Heart right ventricle (tissue), 16 donors: ENCODE results near the gene MAGI3. TPM values are rescaled to one million over a fixed set of nuclear protein-coding genes. Genes with fewer than 3 reads are reported as not detected.

Source experiments
- ATAC-seq, 8 donors: fragments of 200-7000 bp; cut with Tn5 transposase; one replicate each; pipeline ENCODE4 v1.9.1; 2020; ENCODE audit warnings: mild to moderate bottlenecking in 8 of 8, moderate library complexity in 8 of 8, moderate number of reproducible peaks in 1 of 8
- DNase-seq, 2 donors: peaks; one replicate each; pipeline ENCODE4 v3.0.0-alpha.2; 2020
- H3K27ac ChIP-seq, 10 donors: fragments of 200-600 bp; sonication (generic) in 2 of 10; one replicate each; pipeline versions ENCODE4 v1.5.0 to v1.8.0; 2020 to 2022; ENCODE audit warnings: mild to moderate bottlenecking in 3 of 10
- H3K27me3 ChIP-seq, 7 donors: fragments of 200-600 bp; one replicate each; pipeline ENCODE4 v1.8.0; 2021 to 2022; ENCODE audit warnings: mild to moderate bottlenecking in 2 of 7
- H3K36me3 ChIP-seq, 9 donors: fragments of 200-600 bp; sonication (generic) in 1 of 9; one replicate each; pipeline versions ENCODE4 v1.5.0 to v1.8.0; 2020 to 2022; ENCODE audit warnings: mild to moderate bottlenecking in 2 of 9
- H3K4me1 ChIP-seq, 9 donors: fragments of 200-600 bp; sonication (generic) in 1 of 9; one replicate each; pipeline versions ENCODE4 v1.5.0 to v1.8.0; 2020 to 2022; ENCODE audit warnings: mild to moderate bottlenecking in 4 of 9
- H3K4me3 ChIP-seq, 10 donors: fragments of 200-600 bp; sonication (generic) in 2 of 10; one replicate each; pipeline versions ENCODE4 v1.5.0 to v1.8.0; 2020 to 2022; ENCODE audit warnings: mild to moderate bottlenecking in 7 of 10, moderate library complexity in 2 of 10
- H3K9me3 ChIP-seq, 11 donors: fragments of 200-600 bp in 10 of 11; sonication (generic) in 2 of 11; one replicate each; pipeline versions ENCODE4 v1.5.0 to v1.8.0; 2013 to 2022; ENCODE audit warnings: mild to moderate bottlenecking in 2 of 11, control low read depth in 1 of 11, moderate library complexity in 1 of 11
- WGBS, 2 donors: extraction: QIAGEN DNeasy Blood & Tissue Kit; methylation state at CpG; one replicate each; pipeline ENCODE4 v1.1.7; 2013; ENCODE audit warnings: inconsistent platforms in 1 of 2; 5-methylcytosine and 5-hydroxymethylcytosine counted together
- intact Hi-C, 10 donors: fragments of 100-400 bp; cut with DNase I; formaldehyde crosslinking; loops; one replicate each; pipeline versions ENCODE4 v1.11.1 to v1.14.2; 2022
- polyA plus RNA-seq, 2 donors: library from polyadenylated mRNA; stranded (reverse); fragments of 200-250 nt; gene quantifications; one replicate each; pipeline ENCODE4 v1.2.3, GENCODE V29; 2013
- total RNA-seq, 10 donors: library from RNA; stranded (reverse); fragmentation: NEBNext Ultra II Directional in 3 of 10; extraction: Animal tissue kit (Norgen Biotek cat#: 25700) in 3 of 10; gene quantifications; one replicate each; pipeline versions ENCODE4 v1.2.1 to v1.2.4, GENCODE V29; 2021 to 2023
- TF ChIP-seq, protein P1 (sequence below), 9 donors: fragments of 200-600 bp; sonication (generic) in 2 of 9; IDR thresholded peaks; one replicate each; pipeline versions ENCODE4 v1.5.0 to v1.8.0; 2021 to 2022; ENCODE audit warnings: antibody characterized with exemption in 9 of 9, mild to moderate bottlenecking in 5 of 9, moderate library complexity in 1 of 9
- donor health status: Arrhythmogenic right ventricular cardiomyopathy.
- donor health status: ischemic (EF 13 %, LVEDD 7.1; RV severe dilation, severe dysfunction).
- donor health status: healthy with polysubstance abuse.
- donor health status: DM: no; HTN: yes; CAD: no.
- donor health status: DM: no; HTN: no; CAD: no.
- donor health status: ischemic (EF 25% LVEDD 6.9; RV normal size, moderate dysfunction).
- donor health status: ischemic (EF 25% LVEDD 5.7; RV mildly dilated, moderate dysfunction).
- donor health status: healthy.
- donor health status: DM: yes; HTN: yes; CAD: no.
- donor health status: Ischemic cardiomyopathy.
- donor health status: ischemic (EF 35%, LVEDD 5.7; RV mildly dilated, moderate dysfunction).
- donor health status: nonischemic (EF 11% LVEDD 7.7; RV severe dilation, severe dysfunction).
- donor health status: DM: yes; HTN: yes; CAD: no.
- donor health status: PGD.
- donor health status: ischemic (EF 29% LVEDD 5.4; RV normal size, mild dysfunction).
- donor health status: nonischemic (EF 23%, LVEDD 6.1; RV moderate dilation, normal function).

The MAGI3 gene
- total and polyA plus RNA-seq, 12 donors, result 2.2 to 9.4 (median 7.5) TPM

DNA sequence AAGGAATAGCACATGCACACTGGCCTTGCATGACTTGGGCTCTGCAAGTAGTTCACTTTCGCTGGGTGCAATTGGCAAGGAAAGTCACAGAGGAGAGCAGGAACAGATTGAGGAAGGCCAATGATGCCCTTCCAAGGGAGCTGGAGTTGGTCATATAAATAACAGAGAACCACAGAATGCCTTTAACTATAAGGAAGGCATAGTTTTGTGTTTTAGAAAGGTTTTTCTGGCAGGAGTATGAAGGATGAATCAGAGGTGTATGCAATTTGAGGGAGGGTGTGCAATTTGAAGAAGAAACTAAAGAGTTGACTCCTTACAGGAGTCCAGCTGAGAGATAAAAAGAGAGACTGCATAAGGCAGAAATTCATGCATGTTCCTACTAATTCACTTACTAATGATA lies 256.8 kb downstream of the MAGI3 start:
- H3K27me3 ChIP-seq, result no peaks in the 10 kb centered on the region
- no peaks in the 10 kb centered on the region for H3K4me1 ChIP-seq
- DNase-seq (no peak), ATAC-seq (no peak)
- intact Hi-C loops, result no loop called here
- H3K9me3 ChIP-seq, result no peaks in the 10 kb centered on the region
- H3K27ac ChIP-seq, result no peak overlapping the region
- TF ChIP-seq, protein P1, sequence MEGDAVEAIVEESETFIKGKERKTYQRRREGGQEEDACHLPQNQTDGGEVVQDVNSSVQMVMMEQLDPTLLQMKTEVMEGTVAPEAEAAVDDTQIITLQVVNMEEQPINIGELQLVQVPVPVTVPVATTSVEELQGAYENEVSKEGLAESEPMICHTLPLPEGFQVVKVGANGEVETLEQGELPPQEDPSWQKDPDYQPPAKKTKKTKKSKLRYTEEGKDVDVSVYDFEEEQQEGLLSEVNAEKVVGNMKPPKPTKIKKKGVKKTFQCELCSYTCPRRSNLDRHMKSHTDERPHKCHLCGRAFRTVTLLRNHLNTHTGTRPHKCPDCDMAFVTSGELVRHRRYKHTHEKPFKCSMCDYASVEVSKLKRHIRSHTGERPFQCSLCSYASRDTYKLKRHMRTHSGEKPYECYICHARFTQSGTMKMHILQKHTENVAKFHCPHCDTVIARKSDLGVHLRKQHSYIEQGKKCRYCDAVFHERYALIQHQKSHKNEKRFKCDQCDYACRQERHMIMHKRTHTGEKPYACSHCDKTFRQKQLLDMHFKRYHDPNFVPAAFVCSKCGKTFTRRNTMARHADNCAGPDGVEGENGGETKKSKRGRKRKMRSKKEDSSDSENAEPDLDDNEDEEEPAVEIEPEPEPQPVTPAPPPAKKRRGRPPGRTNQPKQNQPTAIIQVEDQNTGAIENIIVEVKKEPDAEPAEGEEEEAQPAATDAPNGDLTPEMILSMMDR (IDR thresholded peaks at IDR 0.05), result no peak
- peaks cover 0 to 72% (median 4%) of the 10 kb centered on the region in 9 donors for H3K36me3 ChIP-seq
- WGBS, 2 donors, result 97 to 98% methylated on average over 1 of the region's 1 CpG
- no peak overlapping the region for H3K4me3 ChIP-seq

DNA sequence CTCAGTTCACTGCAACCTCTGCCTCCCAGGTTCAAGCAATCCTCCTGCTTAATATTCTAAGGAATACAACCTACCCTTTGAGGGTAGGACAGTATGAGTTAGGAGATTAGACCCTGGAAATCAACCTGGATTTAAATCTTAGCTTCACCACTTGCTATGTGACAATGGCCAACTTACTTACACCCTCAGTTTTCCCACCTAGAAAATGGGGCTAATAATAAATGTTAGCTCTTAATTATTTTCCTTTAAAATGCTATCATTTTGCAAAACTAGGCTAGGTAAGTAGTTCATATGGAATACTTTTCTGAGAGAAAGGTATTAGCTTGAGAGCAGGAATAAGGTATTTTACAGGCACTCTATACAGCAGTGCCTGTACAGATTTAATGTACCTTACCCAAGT lies 258.2 kb downstream of the MAGI3 start:
- no peak for ATAC-seq
- TF ChIP-seq, protein P1 (IDR thresholded peaks at IDR 0.05), result no peak
- DNase-seq, result no peak
- H3K27ac ChIP-seq, result no peak overlapping the region
- no peaks in the 10 kb centered on the region for H3K27me3 ChIP-seq
- peaks cover 0 to 71% (median 0%) of the 10 kb centered on the region in 9 donors for H3K36me3 ChIP-seq
- intact Hi-C loops, result no loop called here
- H3K4me3 ChIP-seq, result no peak overlapping the region
- H3K9me3 ChIP-seq, result no peaks in the 10 kb centered on the region
- no peaks in the 10 kb centered on the region for H3K4me1 ChIP-seq

DNA sequence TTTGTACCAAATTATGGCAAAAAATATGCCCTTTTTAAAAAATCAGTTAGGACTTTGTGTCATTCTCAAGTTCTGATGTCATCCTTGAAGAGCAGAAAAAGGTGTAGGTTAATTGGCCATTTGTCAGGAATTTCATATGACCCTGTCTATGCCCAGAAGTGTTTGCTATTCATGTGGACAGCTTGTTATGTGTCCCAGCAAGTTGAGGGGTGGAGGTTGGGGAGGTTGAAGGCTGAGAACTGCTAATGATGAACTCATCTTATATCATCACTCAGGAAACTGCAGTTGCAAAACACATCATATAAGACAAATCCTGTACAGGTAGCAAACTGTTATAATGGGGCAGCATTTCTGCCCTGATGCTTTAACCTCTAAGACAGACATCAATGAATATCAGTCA lies 262.5 kb downstream of the MAGI3 start:
- TF ChIP-seq, protein P1 (IDR thresholded peaks at IDR 0.05), result no peak
- Histone ChIP-seq H3K4me3 (no peak overlapping the region), H3K27me3 (no peaks in the 10 kb centered on the region), H3K4me1 (peaks cover 0 to 11% (median 3%) of the 10 kb centered on the region in 9 donors), H3K36me3 (peaks cover 0 to 62% (median 0%) of the 10 kb centered on the region in 9 donors), H3K9me3 (no peaks in the 10 kb centered on the region), H3K27ac (no peak overlapping the region)
- ATAC-seq (no peak), DNase-seq (no peak)
- intact Hi-C loops, result no loop called here

DNA sequence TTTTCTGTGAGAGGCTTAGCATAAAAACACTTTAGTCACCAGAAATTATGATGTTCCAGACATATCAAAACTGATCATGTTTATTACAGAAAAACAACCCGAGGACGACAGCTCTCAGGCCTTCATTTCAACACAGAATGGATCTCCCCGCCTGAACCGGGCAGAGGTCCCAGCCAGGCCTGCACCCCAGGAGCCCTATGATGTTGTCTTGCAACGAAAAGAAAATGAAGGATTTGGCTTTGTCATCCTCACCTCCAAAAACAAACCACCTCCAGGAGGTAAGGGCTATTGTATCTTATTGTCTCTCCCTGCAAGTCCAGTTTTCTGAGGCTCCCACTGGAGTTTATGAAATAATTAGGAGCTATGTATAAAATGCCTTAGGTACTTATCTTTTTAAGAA lies 263.4 kb downstream of the MAGI3 start:
- peaks cover 0 to 52% (median 0%) of the 10 kb centered on the region in 9 donors for H3K36me3 ChIP-seq
- 95 to 97% methylated on average over 5 of the region's 5 CpGs for WGBS, 2 donors
- DNase-seq, result no peak
- intact Hi-C loops, result no loop called here
- H3K27me3 ChIP-seq, result no peaks in the 10 kb centered on the region
- no peak overlapping the region for H3K4me3 ChIP-seq
- TF ChIP-seq, protein P1 (IDR thresholded peaks at IDR 0.05), result no peak
- H3K4me1 ChIP-seq, result peaks cover 0 to 20% (median 8%) of the 10 kb centered on the region in 9 donors
- no peak for ATAC-seq
- H3K27ac ChIP-seq, result no peak overlapping the region
- H3K9me3 ChIP-seq, result no peaks in the 10 kb centered on the region
